ENCODE results near the gene TOPORS.

- TF ChIP-seq CTCF (IDR thresholded peaks at IDR 0.05; ENCODE audit: poor library complexity) (no peak), EZH2 (IDR thresholded peaks at IDR 0.05; ENCODE audit: borderline replicate concordance) (no peak)
These were observed 36.1 kb downstream of the TOPORS start for GRCh38 chr9:32516241-32516640.
